ENCODE data around the gene SCN4A.

Gene SCN4A

DNA sequence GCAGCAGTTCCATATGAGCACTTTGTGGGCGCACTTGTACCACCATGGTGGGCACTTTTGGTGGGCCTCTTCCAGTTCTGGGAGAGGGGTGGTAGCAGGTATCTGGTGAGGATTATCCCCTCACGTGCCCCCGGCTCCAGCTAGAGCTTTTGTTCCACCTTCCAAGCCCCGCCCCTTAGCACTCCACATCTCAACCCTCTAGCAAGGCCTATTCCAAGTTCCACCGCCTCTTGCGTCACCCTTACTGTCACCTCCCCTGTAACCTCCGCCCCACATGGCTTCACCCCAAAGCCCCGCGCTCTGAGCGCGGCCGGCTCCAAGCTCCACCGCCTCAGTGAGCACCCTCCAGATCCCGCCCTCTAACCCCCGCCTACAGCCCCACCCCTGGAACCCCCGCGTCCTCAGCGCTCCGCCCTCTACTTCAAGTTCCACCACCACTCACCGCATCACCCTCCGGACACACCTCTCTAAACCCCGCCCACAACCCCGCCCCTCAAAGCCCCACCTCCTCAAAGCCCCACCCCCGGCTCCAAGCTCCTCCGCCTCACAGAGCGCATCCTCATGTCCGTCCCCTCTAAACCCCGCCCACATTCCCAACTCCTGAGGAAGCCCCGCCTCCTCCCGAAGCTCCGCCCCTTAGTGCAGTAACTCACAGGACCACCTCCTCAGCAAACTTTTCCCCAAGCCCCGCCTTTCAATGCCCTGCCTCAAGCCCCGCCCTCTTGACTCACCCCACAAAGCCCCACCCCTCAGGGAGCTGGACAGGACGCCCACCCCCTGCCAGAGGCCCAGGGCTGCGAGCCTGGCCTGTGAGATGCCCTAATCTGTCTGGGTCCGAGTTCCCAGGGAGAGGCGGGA lies 11.1 kb downstream of the SCN4A start:
- no CpG with 5 or more reads among the region's 37 CpGs for WGBS, 2 donors (ENCODE audit: extremely low coverage in 2 of 2, insufficient read length in 2 of 2, insufficient replicate concordance in 1 of 2)
- peak overlapping the region in 1 of 2 donors; percentile 63 for H3K4me3 ChIP-seq (ENCODE audit: low read length in 2 of 2)

DNA sequence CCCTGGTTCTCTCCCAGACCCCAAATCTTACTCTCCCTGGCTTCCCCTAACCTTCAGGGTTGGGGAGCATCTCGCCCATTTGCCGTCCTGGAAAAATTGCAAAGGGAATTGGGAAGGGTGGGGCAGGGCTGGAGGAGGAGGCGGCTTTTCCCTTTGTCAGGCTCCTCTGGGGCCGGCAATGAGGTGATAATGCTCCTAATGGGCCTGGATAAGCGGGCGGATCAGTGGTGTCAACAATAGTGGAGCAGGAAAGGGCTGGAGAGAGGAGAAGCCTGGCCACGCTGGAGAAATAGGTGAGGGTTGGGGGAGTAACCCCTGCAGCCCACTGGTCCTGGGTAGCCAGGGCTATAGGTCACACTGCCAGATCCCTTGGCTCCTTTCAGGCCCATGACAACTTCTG lies 12.3 kb downstream of the SCN4A start:
- H3K18ac ChIP-seq (ENCODE audit: low read length): peak overlapping the region; percentile 95
- no peak overlapping the region for H2AFZ ChIP-seq (ENCODE audit: low read length)
- no peak overlapping the region for H3K4me3 ChIP-seq (ENCODE audit: low read length in 2 of 2)
- peak overlapping the region; percentile 24 for H2BK120ac ChIP-seq (ENCODE audit: low read depth, low read length)
- no peak overlapping the region for H3K23ac ChIP-seq (ENCODE audit: low read depth, low read length, poor library complexity)
- H2BK15ac ChIP-seq (ENCODE audit: low read length): peak overlapping the region; percentile 89
- peak overlapping the region; percentile 71 for H2AK5ac ChIP-seq (ENCODE audit: low read depth, low read length)
- H3K79me1 ChIP-seq (ENCODE audit: low read depth, low read length): no peaks in the 10 kb centered on the region
- peak overlapping the region; percentile 74 for H3K9ac ChIP-seq (ENCODE audit: low read depth, low read length, poor library complexity)
- peak overlapping the region; percentile 26 for H4K8ac ChIP-seq (ENCODE audit: low read depth, low read length)
- H3K4ac ChIP-seq (ENCODE audit: low read length): no peak overlapping the region
- peak overlapping the region; percentile 93 for H2BK12ac ChIP-seq (ENCODE audit: low read length)
- H3K4me1 ChIP-seq (ENCODE audit: control insufficient read depth in 2 of 2, insufficient read depth in 1 of 2, low read depth in 1 of 2, low read length in 2 of 2): peaks cover 0 to 25% of the 10 kb centered on the region in 2 donors
- peaks cover 0 to 34% (median 0%) of the 10 kb centered on the region in 3 experiments for H3K27me3 ChIP-seq (ENCODE audit: control insufficient read depth in 3 of 3, insufficient read depth in 3 of 3, low read depth in 1 of 3, low read length in 3 of 3)
- H3K4me2 ChIP-seq (ENCODE audit: insufficient read depth, low read length, poor library complexity, severe bottlenecking): peak overlapping the region; percentile 23
- H2BK5ac ChIP-seq (ENCODE audit: low read length): peak overlapping the region; percentile 94
- no peak for DNase-seq (ENCODE audit: low spot score)
- no peaks in the 10 kb centered on the region for H3K9me3 ChIP-seq (replicated peaks in 1 of 2; ENCODE audit: control insufficient read depth in 2 of 2, insufficient read depth in 1 of 2, low read depth in 1 of 2, low read length in 2 of 2)
- H4K91ac ChIP-seq (ENCODE audit: low read depth, low read length, poor library complexity): no peak overlapping the region
- no CpG with 5 or more reads among the region's 7 CpGs for WGBS, 2 donors (ENCODE audit: extremely low coverage in 2 of 2, insufficient read length in 2 of 2, insufficient replicate concordance in 1 of 2)
- no peak overlapping the region for H3K27ac ChIP-seq (replicated peaks; ENCODE audit: low read length)
- no peak overlapping the region for H3K14ac ChIP-seq (ENCODE audit: low read length)
- H3K36me3 ChIP-seq (replicated peaks in 1 of 2; ENCODE audit: control insufficient read depth in 2 of 2, insufficient read depth in 2 of 2, low read length in 2 of 2): no peaks in the 10 kb centered on the region

More for the DNA sequence above, 11.1 kb downstream of the SCN4A start:
- no peak overlapping the region for H4K91ac ChIP-seq (ENCODE audit: low read depth, low read length, poor library complexity)
- H3K4me2 ChIP-seq (ENCODE audit: insufficient read depth, low read length, poor library complexity, severe bottlenecking): peak overlapping the region; percentile 65
- H3K36me3 ChIP-seq (replicated peaks in 1 of 2; ENCODE audit: control insufficient read depth in 2 of 2, insufficient read depth in 2 of 2, low read length in 2 of 2): no peaks in the 10 kb centered on the region
- no peaks in the 10 kb centered on the region for H3K9me3 ChIP-seq (replicated peaks in 1 of 2; ENCODE audit: control insufficient read depth in 2 of 2, insufficient read depth in 1 of 2, low read depth in 1 of 2, low read length in 2 of 2)
- H3K4me1 ChIP-seq (ENCODE audit: control insufficient read depth in 2 of 2, insufficient read depth in 1 of 2, low read depth in 1 of 2, low read length in 2 of 2): peaks cover 0 to 25% of the 10 kb centered on the region in 2 donors
- H2AK5ac ChIP-seq (ENCODE audit: low read depth, low read length): peak overlapping the region; percentile 8
- peak overlapping the region; percentile 86 for H3K18ac ChIP-seq (ENCODE audit: low read length)
- no peak overlapping the region for H2AFZ ChIP-seq (ENCODE audit: low read length)
- peaks cover 0 to 33% (median 0%) of the 10 kb centered on the region in 3 experiments for H3K27me3 ChIP-seq (ENCODE audit: control insufficient read depth in 3 of 3, insufficient read depth in 3 of 3, low read depth in 1 of 3, low read length in 3 of 3)
- no peaks in the 10 kb centered on the region for H3K79me1 ChIP-seq (ENCODE audit: low read depth, low read length)
- H3K27ac ChIP-seq (replicated peaks; ENCODE audit: low read length): no peak overlapping the region
- DNase-seq (ENCODE audit: low spot score): peak; percentile 97
- peak overlapping the region; percentile 13 for H2BK15ac ChIP-seq (ENCODE audit: low read length)
- no peak overlapping the region for H2BK120ac ChIP-seq (ENCODE audit: low read depth, low read length)
- peak overlapping the region; percentile 84 for H2BK5ac ChIP-seq (ENCODE audit: low read length)
- peak overlapping the region; percentile 50 for H3K23ac ChIP-seq (ENCODE audit: low read depth, low read length, poor library complexity)
- no peak overlapping the region for H3K14ac ChIP-seq (ENCODE audit: low read length)
- H3K9ac ChIP-seq (ENCODE audit: low read depth, low read length, poor library complexity): no peak overlapping the region
- no peak overlapping the region for H3K4ac ChIP-seq (ENCODE audit: low read length)
- H4K8ac ChIP-seq (ENCODE audit: low read depth, low read length): peak overlapping the region; percentile 97
- no peak overlapping the region for H2BK12ac ChIP-seq (ENCODE audit: low read length)

DNA sequence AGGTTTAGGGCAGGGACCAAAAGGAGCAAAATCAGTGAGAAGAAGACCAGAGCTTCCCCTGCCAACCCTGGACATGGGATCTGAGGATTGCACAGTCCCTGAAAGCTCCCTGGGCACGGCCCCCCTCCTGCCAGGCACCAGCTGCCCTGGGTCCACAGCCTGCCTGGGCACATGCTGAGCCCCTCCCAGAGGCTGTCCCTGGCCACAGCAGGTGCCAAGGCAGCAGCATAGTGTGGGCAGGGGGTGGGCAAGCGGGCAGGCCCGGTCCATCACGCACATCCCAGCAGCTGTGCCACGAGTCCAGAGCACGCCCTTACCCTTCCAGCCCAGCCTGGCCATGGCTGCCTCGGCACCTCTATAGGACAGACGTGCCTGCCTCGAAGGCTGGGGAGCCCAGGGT lies 12.7 kb downstream of the SCN4A start:
- Histone ChIP-seq H3K4me3 (ENCODE audit: low read length in 2 of 2) (no peak overlapping the region), H2AK5ac (ENCODE audit: low read depth, low read length) (peak overlapping the region; percentile 71), H4K91ac (ENCODE audit: low read depth, low read length, poor library complexity) (no peak overlapping the region), H3K23ac (ENCODE audit: low read depth, low read length, poor library complexity) (peak overlapping the region; percentile 77), H2BK5ac (ENCODE audit: low read length) (peak overlapping the region; percentile 94), H3K4me2 (ENCODE audit: insufficient read depth, low read length, poor library complexity, severe bottlenecking) (peak overlapping the region; percentile 23), H2AFZ (ENCODE audit: low read length) (no peak overlapping the region), H3K4me1 (ENCODE audit: control insufficient read depth in 2 of 2, insufficient read depth in 1 of 2, low read depth in 1 of 2, low read length in 2 of 2) (peaks cover 0 to 25% of the 10 kb centered on the region in 2 donors), H2BK15ac (ENCODE audit: low read length) (peak overlapping the region; percentile 89), H4K8ac (ENCODE audit: low read depth, low read length) (peak overlapping the region; percentile 26), H3K9me3 (replicated peaks in 1 of 2; ENCODE audit: control insufficient read depth in 2 of 2, insufficient read depth in 1 of 2, low read depth in 1 of 2, low read length in 2 of 2) (no peaks in the 10 kb centered on the region), H3K36me3 (replicated peaks in 1 of 2; ENCODE audit: control insufficient read depth in 2 of 2, insufficient read depth in 2 of 2, low read length in 2 of 2) (no peaks in the 10 kb centered on the region), H3K18ac (ENCODE audit: low read length) (peak overlapping the region; percentile 95), H3K9ac (ENCODE audit: low read depth, low read length, poor library complexity) (peak overlapping the region; percentile 74), H2BK12ac (ENCODE audit: low read length) (peak overlapping the region; percentile 93), H2BK120ac (ENCODE audit: low read depth, low read length) (peak overlapping the region; percentile 24), H3K27ac (replicated peaks; ENCODE audit: low read length) (no peak overlapping the region), H3K14ac (ENCODE audit: low read length) (no peak overlapping the region), H3K4ac (ENCODE audit: low read length) (peak overlapping the region; percentile 26), H3K27me3 (ENCODE audit: control insufficient read depth in 3 of 3, insufficient read depth in 3 of 3, low read depth in 1 of 3, low read length in 3 of 3) (peaks cover 0 to 34% (median 0%) of the 10 kb centered on the region in 3 experiments), H3K79me1 (ENCODE audit: low read depth, low read length) (no peaks in the 10 kb centered on the region)
- DNase-seq (ENCODE audit: low spot score): no peak
- no CpG with 5 or more reads among the region's 9 CpGs for WGBS, 2 donors (ENCODE audit: extremely low coverage in 2 of 2, insufficient read length in 2 of 2, insufficient replicate concordance in 1 of 2)

DNA sequence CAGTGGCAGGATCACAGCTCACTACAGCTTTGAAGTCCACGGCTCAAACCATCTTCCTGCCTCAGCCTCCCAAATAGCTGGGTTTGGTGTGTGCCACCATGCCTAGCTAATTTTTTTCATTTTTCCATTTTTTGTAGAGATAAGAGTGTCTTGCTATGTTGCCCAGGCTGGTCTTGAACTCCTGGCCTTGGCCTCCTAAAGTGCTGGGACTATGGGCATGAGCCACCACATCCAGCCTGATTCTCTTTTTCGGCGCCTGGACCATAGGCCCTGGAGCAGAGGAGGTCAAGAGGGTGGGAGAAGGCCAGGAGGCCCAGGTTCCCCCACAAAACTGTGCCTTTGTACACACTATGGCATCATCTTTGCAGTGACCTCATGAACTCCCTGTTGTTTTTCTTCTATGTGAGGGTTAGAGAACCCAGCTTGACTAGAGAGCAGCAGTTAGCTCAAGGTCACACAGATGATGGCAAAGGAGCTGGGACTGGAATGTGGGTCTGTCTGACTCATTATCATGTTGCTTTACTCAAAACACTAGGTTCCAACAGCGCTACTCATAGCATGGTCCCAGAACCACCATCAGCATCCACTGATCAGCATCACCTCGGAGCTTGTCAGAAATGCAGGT lies 16.3 kb downstream of the SCN4A start:
- Histone ChIP-seq H3K4ac (ENCODE audit: low read length) (no peak overlapping the region), H4K8ac (ENCODE audit: low read depth, low read length) (no peak overlapping the region), H2BK15ac (ENCODE audit: low read length) (no peak overlapping the region), H3K9ac (ENCODE audit: low read depth, low read length, poor library complexity) (no peak overlapping the region), H3K4me3 (ENCODE audit: low read length in 2 of 2) (no peak overlapping the region), H4K91ac (ENCODE audit: low read depth, low read length, poor library complexity) (no peak overlapping the region), H2BK120ac (ENCODE audit: low read depth, low read length) (no peak overlapping the region), H3K9me3 (replicated peaks in 1 of 2; ENCODE audit: control insufficient read depth in 2 of 2, insufficient read depth in 1 of 2, low read depth in 1 of 2, low read length in 2 of 2) (no peaks in the 10 kb centered on the region), H3K79me1 (ENCODE audit: low read depth, low read length) (no peaks in the 10 kb centered on the region), H3K23ac (ENCODE audit: low read depth, low read length, poor library complexity) (no peak overlapping the region), H2BK5ac (ENCODE audit: low read length) (no peak overlapping the region), H3K4me1 (ENCODE audit: control insufficient read depth in 2 of 2, insufficient read depth in 1 of 2, low read depth in 1 of 2, low read length in 2 of 2) (peaks cover 0 to 18% of the 10 kb centered on the region in 2 donors), H3K14ac (ENCODE audit: low read length) (peak overlapping the region; percentile 27), H3K27ac (replicated peaks; ENCODE audit: low read length) (no peak overlapping the region), H2AFZ (ENCODE audit: low read length) (no peak overlapping the region), H2BK12ac (ENCODE audit: low read length) (no peak overlapping the region), H3K27me3 (ENCODE audit: control insufficient read depth in 3 of 3, insufficient read depth in 3 of 3, low read depth in 1 of 3, low read length in 3 of 3) (peaks cover 0 to 21% (median 0%) of the 10 kb centered on the region in 3 experiments), H3K4me2 (ENCODE audit: insufficient read depth, low read length, poor library complexity, severe bottlenecking) (no peak overlapping the region), H2AK5ac (ENCODE audit: low read depth, low read length) (no peak overlapping the region), H3K18ac (ENCODE audit: low read length) (no peak overlapping the region), H3K36me3 (replicated peaks in 1 of 2; ENCODE audit: control insufficient read depth in 2 of 2, insufficient read depth in 2 of 2, low read length in 2 of 2) (no peaks in the 10 kb centered on the region)
- no CpG with 5 or more reads among the region's 5 CpGs for WGBS, 2 donors (ENCODE audit: extremely low coverage in 2 of 2, insufficient read length in 2 of 2, insufficient replicate concordance in 1 of 2)
- DNase-seq (ENCODE audit: low spot score): no peak
